Lung (tissue), 12 donors: ENCODE measurements around the gene TMEM240. TPM values are rescaled to one million over a fixed set of nuclear protein-coding genes. Genes with fewer than 3 reads are reported as not detected.

ENCODE experiments used
- ATAC-seq: fragments of 200-7000 bp; cut with Tn5 transposase; one replicate; pipeline ENCODE4 v1.9.1; 2020; ENCODE audit warnings: moderate number of reproducible peaks; ENCODE audit not compliant: insufficient read depth, low FRiP score
- DNase-seq, 3 donors: peaks; one replicate each; pipeline ENCODE4 v3.0.0-alpha.2; 2013 to 2017
- H3K27ac ChIP-seq, 2 donors: one replicate each; pipeline ENCODE4 v1.5.1; 2013; ENCODE audit warnings: mild to moderate bottlenecking in 2 of 2, moderate library complexity in 2 of 2, control low read depth in 1 of 2, inconsistent platforms in 1 of 2, low read depth in 1 of 2, low read length in 1 of 2
- H3K27me3 ChIP-seq, 3 donors: one replicate each; pipeline ENCODE4 v1.5.1; 2013; ENCODE audit warnings: low read length in 2 of 3; ENCODE audit not compliant: control insufficient read depth in 3 of 3, insufficient read depth in 3 of 3
- H3K36me3 ChIP-seq, 4 donors: one replicate each; pipeline ENCODE4 v1.5.1; 2013; ENCODE audit warnings: low read length in 4 of 4, mild to moderate bottlenecking in 1 of 4, moderate library complexity in 1 of 4; ENCODE audit not compliant: control insufficient read depth in 4 of 4, insufficient read depth in 4 of 4
- H3K4me1 ChIP-seq, 5 donors: one replicate each; pipeline ENCODE4 v1.5.1; 2013; ENCODE audit warnings: low read length in 5 of 5, mild to moderate bottlenecking in 2 of 5, moderate library complexity in 1 of 5; ENCODE audit not compliant: control insufficient read depth in 5 of 5, insufficient read depth in 5 of 5
- H3K4me3 ChIP-seq: one replicate; pipeline ENCODE4 v1.5.1; 2013; ENCODE audit warnings: mild to moderate bottlenecking, control low read depth, moderate library complexity
- H3K9ac ChIP-seq, 2 donors: one replicate each; pipeline ENCODE4 v1.5.1; 2013; ENCODE audit warnings: low read length in 2 of 2, control low read depth in 1 of 2; ENCODE audit not compliant: insufficient read depth in 1 of 2
- H3K9me3 ChIP-seq, 4 donors: one replicate each; pipeline ENCODE4 v1.5.1; 2013; ENCODE audit warnings: low read length in 3 of 4, mild to moderate bottlenecking in 1 of 4, moderate library complexity in 1 of 4; ENCODE audit not compliant: control insufficient read depth in 4 of 4, insufficient read depth in 3 of 4
- CTCF ChIP-seq: IDR thresholded peaks from 2 replicates; pipeline ENCODE4 v1.5.1; 2012; ENCODE audit warnings: mild to moderate bottlenecking; ENCODE audit errors: control extremely low read depth, extremely low read depth
- WGBS, 2 donors: extraction: QIAGEN DNeasy Blood & Tissue Kit; methylation state at CpG; one replicate each; pipeline ENCODE4 v1.1.7; 2013; 5-methylcytosine and 5-hydroxymethylcytosine counted together
- polyA plus RNA-seq, 2 donors: library from polyadenylated mRNA; stranded (reverse); fragments of 200-250 nt; gene quantifications; one replicate each; pipeline ENCODE4 v1.2.1, GENCODE V29; 2013
- total RNA-seq, 2 donors: library from RNA; depleted of rRNA in 1 of 2; stranded (reverse); fragments of >200 nt in 1 of 2; gene quantifications; one replicate each; pipeline ENCODE4 v1.2.1, GENCODE V29; 2014 to 2021
- donor health status: control.
- donor health status: control.
- donor health status: Bipolar disorder and iron deficiency.
- donor health status: healthy.
- donor health status: DM: yes; HTN: yes; CAD: no.

The TMEM240 gene
- total and polyA plus RNA-seq, 4 donors = 2.3 to 4.2 (median 3.1) TPM

- H3K36me3 ChIP-seq = peaks cover 0 to 13% (median 0%) of the 10 kb centered on the region in 4 donors
- H3K9ac ChIP-seq = no peak overlapping the region
- H3K27me3 ChIP-seq = no peaks in the 10 kb centered on the region
- DNase-seq (no peak), ATAC-seq (no peak)
- TF ChIP-seq CTCF = no peak
- H3K4me3 ChIP-seq = no peak overlapping the region
- H3K4me1 ChIP-seq = peaks cover 0 to 6% (median 0%) of the 10 kb centered on the region in 5 donors
- no peak overlapping the region for H3K27ac ChIP-seq
- H3K9me3 ChIP-seq = no peaks in the 10 kb centered on the region
- WGBS, 2 donors = 92 to 94% methylated on average over 19 of the region's 19 CpGs
Measured at GRCh38 chr1:1547476-1547875, 7.1 kb upstream of the TMEM240 start.

- no peaks in the 10 kb centered on the region for H3K9me3 ChIP-seq
- DNase-seq (no peak), ATAC-seq (no peak)
- no peak overlapping the region for H3K27ac ChIP-seq
- 93% methylated on average over 9 of the region's 9 CpGs for WGBS, 2 donors
- H3K9ac ChIP-seq = no peak overlapping the region
- TF ChIP-seq CTCF = no peak
- no peak overlapping the region for H3K4me3 ChIP-seq
- H3K36me3 ChIP-seq = peaks cover 0 to 17% (median under 1%) of the 10 kb centered on the region in 4 donors
- H3K27me3 ChIP-seq = no peaks in the 10 kb centered on the region
- H3K4me1 ChIP-seq = peaks cover 0 to 6% (median 0%) of the 10 kb centered on the region in 5 donors
Measured at GRCh38 chr1:1547011-1547410, 6.6 kb upstream of the TMEM240 start.

- TF ChIP-seq CTCF = no peak
- DNase-seq (no peak), ATAC-seq (no peak)
- Histone ChIP-seq H3K27me3 (no peaks in the 10 kb centered on the region), H3K36me3 (peaks cover 0 to 21% (median 3%) of the 10 kb centered on the region in 4 donors), H3K9ac (no peak overlapping the region), H3K27ac (no peak overlapping the region), H3K4me3 (no peak overlapping the region), H3K4me1 (peaks cover 0 to 5% (median 0%) of the 10 kb centered on the region in 5 donors), H3K9me3 (peaks cover 0 to 3% (median 0%) of the 10 kb centered on the region in 4 donors)
- 90 to 92% methylated on average over 23 of the region's 23 CpGs for WGBS, 2 donors
Measured at GRCh38 chr1:1545946-1546737, 5.7 kb upstream of the TMEM240 start.
